H1 (cell line): Measurements from ENCODE around the gene MRPS31. TPM values are rescaled to one million over a fixed set of nuclear protein-coding genes. Genes with fewer than 3 reads are reported as not detected.

ENCODE experiments used
- CTCF ChIA-PET: fragments of 300-600 bp; sonication (Branson Sonifier 250); formaldehyde crosslinking; loops from one replicate; lab custom pipeline; 2021; ENCODE audit not compliant: partially characterized antibody; lab: Charles Lee
- POLR2A ChIA-PET: fragments of 300-600 bp; sonication (Branson Sonifier 250); formaldehyde crosslinking; loops from one replicate; lab custom pipeline; 2021; ENCODE audit warnings: inconsistent platforms; ENCODE audit not compliant: partially characterized antibody; lab: Charles Lee
- DNase-seq, 2 experiments: peaks; one replicate each; pipeline versions ENCODE4 v3.0.0 to v3.0.0-alpha.2; 2010 to 2022; ENCODE audit warnings: low spot score in 2 of 2, low read depth in 1 of 2, mixed read lengths in 1 of 2
- FAIRE-seq: peaks from 2 replicates; lab custom pipeline; 2011; peaks lifted over from hg19 to GRCh38; lab: Jason Lieb, UNC
- H2AFZ ChIP-seq: 2 replicates; pipeline ENCODE4 v1.8.1; 2012; ENCODE audit warnings: low read length, inconsistent platforms
- H2AK5ac ChIP-seq: 2 replicates; pipeline ENCODE4 v1.6.1; 2013; ENCODE audit warnings: low read depth, low read length
- H2BK120ac ChIP-seq: replicated peaks from 2 replicates; pipeline ENCODE3; 2013; ENCODE audit warnings: low read depth, low read length, inconsistent platforms
- H2BK12ac ChIP-seq: 2 replicates; pipeline ENCODE4 v1.6.1; 2013; ENCODE audit warnings: low read depth, low read length
- H2BK15ac ChIP-seq: 2 replicates; pipeline ENCODE4 v1.6.1; 2013; ENCODE audit warnings: low read length
- H2BK20ac ChIP-seq: 2 replicates; pipeline ENCODE4 v1.6.1; 2013; ENCODE audit warnings: low read length
- H2BK5ac ChIP-seq: 2 replicates; pipeline ENCODE4 v1.6.1; 2013; ENCODE audit warnings: low read depth, low read length
- H3K14ac ChIP-seq: 2 replicates; pipeline ENCODE4 v1.6.1; 2013; ENCODE audit warnings: inconsistent platforms; ENCODE audit not compliant: insufficient read length
- H3K18ac ChIP-seq: 2 replicates; pipeline ENCODE4 v1.6.1; 2013; ENCODE audit warnings: low read length; ENCODE audit errors: extremely low read depth
- H3K23ac ChIP-seq: 2 replicates; pipeline ENCODE4 v1.6.1; 2013; ENCODE audit warnings: inconsistent platforms; ENCODE audit not compliant: insufficient read length
- H3K23me2 ChIP-seq: 2 replicates; pipeline ENCODE4 v1.6.1; 2013; ENCODE audit warnings: low read depth, low read length
- H3K27ac ChIP-seq: 2 replicates; pipeline ENCODE4 v1.6.1; 2011; ENCODE audit warnings: low read depth, low read length, inconsistent platforms
- H3K27me3 ChIP-seq, 4 experiments: replicated peaks in 1 of 4; 1 replicate in 1 of 4; 2 replicates in 3 of 4; pipeline versions ENCODE4 v1.6.1 to v1.8.1; 2011 to 2013; ENCODE audit warnings: low read length in 3 of 4, mild to moderate bottlenecking in 3 of 4, inconsistent platforms in 2 of 4, mixed read lengths in 2 of 4, moderate library complexity in 1 of 4; ENCODE audit not compliant: control insufficient read depth in 3 of 4, insufficient read depth in 3 of 4; ENCODE audit errors: extremely low read depth in 1 of 4
- H3K36me3 ChIP-seq, 4 experiments: 2 replicates each; pipeline versions ENCODE4 v1.6.1 to v1.8.1; 2011 to 2013; ENCODE audit warnings: mild to moderate bottlenecking in 4 of 4, low read length in 3 of 4, moderate library complexity in 2 of 4, control low read depth in 1 of 4, inconsistent platforms in 1 of 4; ENCODE audit not compliant: insufficient read depth in 4 of 4, control insufficient read depth in 2 of 4
- H3K4ac ChIP-seq: replicated peaks from 2 replicates; pipeline ENCODE3; 2013; ENCODE audit warnings: low read length, low read depth, mixed read lengths, inconsistent platforms; ENCODE audit not compliant: insufficient read length
- H3K4me1 ChIP-seq, 4 experiments: replicated peaks in 1 of 4; 1 replicate in 1 of 4; 2 replicates in 3 of 4; pipeline versions ENCODE4 v1.6.1 to v1.8.1; 2011 to 2013; ENCODE audit warnings: low read length in 3 of 4, inconsistent platforms in 2 of 4, mixed read lengths in 1 of 4; ENCODE audit not compliant: insufficient read depth in 4 of 4, control insufficient read depth in 3 of 4
- H3K4me2 ChIP-seq, 2 experiments: 2 replicates each; pipeline versions ENCODE4 v1.6.1 to v1.8.1; 2011 to 2013; ENCODE audit warnings: low read depth in 2 of 2, low read length in 2 of 2, control low read depth in 1 of 2, inconsistent platforms in 1 of 2, mild to moderate bottlenecking in 1 of 2; ENCODE audit not compliant: insufficient read depth in 1 of 2
- H3K4me3 ChIP-seq, 4 experiments: fragments of 200-600, 300-600 bp in 1 of 4; sonication (generic), shearing (Covaris generic), sonication (Bioruptor Twin) in 1 of 4; 2 replicates each; pipeline versions ENCODE4 v1.5.1 to v1.8.1; 2011 to 2016; ENCODE audit warnings: low read length in 4 of 4, low read depth in 3 of 4, control low read depth in 2 of 4, inconsistent platforms in 2 of 4, mild to moderate bottlenecking in 2 of 4, mixed read lengths in 1 of 4, moderate library complexity in 1 of 4; ENCODE audit not compliant: insufficient read depth in 2 of 4; ENCODE audit errors: extremely low read depth in 1 of 4
- H3K56ac ChIP-seq: replicated peaks from 2 replicates; pipeline ENCODE3; 2013; ENCODE audit warnings: low read depth, mild to moderate bottlenecking, mixed read lengths, low read length, inconsistent platforms; ENCODE audit not compliant: insufficient read length
- H3K79me1 ChIP-seq: 2 replicates; pipeline ENCODE4 v1.6.1; 2013; ENCODE audit warnings: low read depth, low read length, control low read depth
- H3K79me2 ChIP-seq, 2 experiments: 2 replicates each; pipeline versions ENCODE4 v1.6.1 to v1.8.1; 2012 to 2013; ENCODE audit warnings: low read length in 2 of 2, mild to moderate bottlenecking in 2 of 2, inconsistent platforms in 1 of 2; ENCODE audit not compliant: insufficient read depth in 2 of 2, control insufficient read depth in 1 of 2
- H3K9ac ChIP-seq, 4 experiments: replicated peaks in 1 of 4; 1 replicate in 1 of 4; 2 replicates in 3 of 4; pipeline versions ENCODE4 v1.6.1 to v1.8.1; 2011 to 2013; ENCODE audit warnings: low read depth in 3 of 4, low read length in 3 of 4, control low read depth in 2 of 4, mild to moderate bottlenecking in 2 of 4, moderate library complexity in 2 of 4, inconsistent platforms in 1 of 4; ENCODE audit errors: extremely low read depth in 1 of 4
- H3K9me3 ChIP-seq, 2 experiments: 2 replicates each; pipeline versions ENCODE4 v1.6.1 to v1.8.1; 2012 to 2013; ENCODE audit warnings: mild to moderate bottlenecking in 2 of 2, moderate library complexity in 2 of 2, control low read depth in 1 of 2, inconsistent platforms in 1 of 2, low read depth in 1 of 2, low read length in 1 of 2, mixed read lengths in 1 of 2; ENCODE audit not compliant: insufficient read depth in 2 of 2
- H4K20me1 ChIP-seq, 2 experiments: replicated peaks in 1 of 2; 2 replicates each; pipeline versions ENCODE3 to v1.8.1; 2011 to 2013; ENCODE audit warnings: inconsistent platforms in 2 of 2, low read length in 2 of 2, mild to moderate bottlenecking in 1 of 2; ENCODE audit not compliant: insufficient read depth in 2 of 2, control insufficient read depth in 1 of 2
- H4K5ac ChIP-seq: 2 replicates; pipeline ENCODE4 v1.6.1; 2013; ENCODE audit warnings: low read length, low read depth, mixed read lengths, inconsistent platforms; ENCODE audit not compliant: insufficient read length
- H4K8ac ChIP-seq: 2 replicates; pipeline ENCODE4 v1.8.0; 2013; ENCODE audit warnings: mild to moderate bottlenecking, moderate library complexity, low read length, inconsistent platforms; ENCODE audit not compliant: insufficient read depth; ENCODE audit errors: extremely low read depth
- H4K91ac ChIP-seq: replicated peaks from 2 replicates; pipeline ENCODE3; 2013; ENCODE audit warnings: low read length, mixed read lengths, inconsistent platforms; ENCODE audit not compliant: insufficient read length
- BACH1 ChIP-seq: IDR thresholded peaks from 2 replicates; pipeline ENCODE4 v1.6.1; 2012; ENCODE audit warnings: low read length, improper control_type of control experiment
- BCL11A ChIP-seq, 2 experiments: IDR thresholded peaks; one replicate each; pipeline ENCODE4 v1.6.1; 2011; ENCODE audit warnings: low read depth in 2 of 2, low read length in 2 of 2, mild to moderate bottlenecking in 2 of 2
- CBX5 ChIP-seq: fragments of 300-800, 300-1000 bp; sonication (generic); IDR thresholded peaks from 2 replicates; pipeline ENCODE4 v1.7.1; 2016; ENCODE audit warnings: antibody characterized with exemption, low read length, low read depth
- EGR1 ChIP-seq: IDR thresholded peaks from 2 replicates; pipeline ENCODE4 v1.6.1; 2011; ENCODE audit warnings: low read depth, low read length, borderline replicate concordance
- EP300 ChIP-seq, 2 experiments: IDR thresholded peaks; 1 replicate in 1 of 2; 2 replicates in 1 of 2; pipeline ENCODE4 v1.6.1; 2011 to 2012; ENCODE audit warnings: low read depth in 2 of 2, low read length in 2 of 2, mild to moderate bottlenecking in 2 of 2, borderline replicate concordance in 1 of 2, inconsistent platforms in 1 of 2, moderate library complexity in 1 of 2
- GABPA ChIP-seq: IDR thresholded peaks from 2 replicates; pipeline ENCODE4 v1.6.1; 2011; ENCODE audit warnings: mild to moderate bottlenecking, low read length, moderate library complexity, borderline replicate concordance; ENCODE audit not compliant: insufficient read depth
- JUND ChIP-seq: IDR thresholded peaks from 2 replicates; pipeline ENCODE4 v1.6.1; 2011; ENCODE audit warnings: mild to moderate bottlenecking, improper control_type of control experiment, low read length
- RXRA ChIP-seq: IDR thresholded peaks from 2 replicates; pipeline ENCODE4 v1.6.1; 2011; ENCODE audit warnings: low read depth, mild to moderate bottlenecking, low read length, moderate library complexity; ENCODE audit not compliant: insufficient read depth
- SP2 ChIP-seq: IDR thresholded peaks from 2 replicates; pipeline ENCODE4 v1.6.1; 2012; ENCODE audit warnings: mild to moderate bottlenecking, low read length, inconsistent platforms
- SRF ChIP-seq: IDR thresholded peaks from 2 replicates; pipeline ENCODE4 v1.6.1; 2011; ENCODE audit warnings: mild to moderate bottlenecking, low read depth, low read length, moderate library complexity
- TAF1 ChIP-seq: IDR thresholded peaks from 2 replicates; pipeline ENCODE4 v1.6.1; 2011; ENCODE audit warnings: mild to moderate bottlenecking, low read depth, low read length
- TCF12 ChIP-seq: IDR thresholded peaks from 2 replicates; pipeline ENCODE4 v1.6.1; 2011; ENCODE audit warnings: low read depth, mild to moderate bottlenecking, low read length
- WGBS, 2 experiments: shearing (Covaris generic) in 1 of 2; methylation state at CpG; one replicate each; pipeline versions ENCODE4 v1.1.6 to v1.1.7; 2013 to 2015; ENCODE audit warnings: low lambda C conversion rate in 2 of 2, mixed read lengths in 2 of 2, inconsistent platforms in 1 of 2, low coverage in 1 of 2, missing lambda C conversion rate in 1 of 2; ENCODE audit not compliant: insufficient replicate concordance in 2 of 2, insufficient coverage in 1 of 2, insufficient read length in 1 of 2; ENCODE audit errors: extremely low coverage in 1 of 2, missing lambda C conversion rate in 1 of 2; 5-methylcytosine and 5-hydroxymethylcytosine counted together
- polyA plus RNA-seq, 7 experiments: library from polyadenylated mRNA; depleted of rRNA in 3 of 7; stranded (reverse) in 5 of 7; unstranded in 2 of 7; fragments of >200 nt in 5 of 7; fragments of 200-250 nt in 2 of 7; gene quantifications; 1 replicate in 5 of 7; 2 replicates in 1 of 7; 4 replicates in 1 of 7; pipeline versions ENCODE4 v1.2.1 to v1.2.3, GENCODE V29; 2011 to 2013; ENCODE audit warnings: missing spikeins in 2 of 7, mixed read lengths in 2 of 7
- total RNA-seq: library from RNA; stranded (reverse); fragmentation: NEBNext Ultra II Directional; extraction: Animal tissue kit (Norgen Biotek cat#: 25700); gene quantifications from 2 replicates; pipeline ENCODE4 v1.2.1, GENCODE V29; 2021

The MRPS31 gene
- total and polyA plus RNA-seq, 2 of the 8 experiments (the other 6 are each of a cell fraction or from before 2014, with no cell fraction given): 13.6 to 33.3 TPM

DNA sequence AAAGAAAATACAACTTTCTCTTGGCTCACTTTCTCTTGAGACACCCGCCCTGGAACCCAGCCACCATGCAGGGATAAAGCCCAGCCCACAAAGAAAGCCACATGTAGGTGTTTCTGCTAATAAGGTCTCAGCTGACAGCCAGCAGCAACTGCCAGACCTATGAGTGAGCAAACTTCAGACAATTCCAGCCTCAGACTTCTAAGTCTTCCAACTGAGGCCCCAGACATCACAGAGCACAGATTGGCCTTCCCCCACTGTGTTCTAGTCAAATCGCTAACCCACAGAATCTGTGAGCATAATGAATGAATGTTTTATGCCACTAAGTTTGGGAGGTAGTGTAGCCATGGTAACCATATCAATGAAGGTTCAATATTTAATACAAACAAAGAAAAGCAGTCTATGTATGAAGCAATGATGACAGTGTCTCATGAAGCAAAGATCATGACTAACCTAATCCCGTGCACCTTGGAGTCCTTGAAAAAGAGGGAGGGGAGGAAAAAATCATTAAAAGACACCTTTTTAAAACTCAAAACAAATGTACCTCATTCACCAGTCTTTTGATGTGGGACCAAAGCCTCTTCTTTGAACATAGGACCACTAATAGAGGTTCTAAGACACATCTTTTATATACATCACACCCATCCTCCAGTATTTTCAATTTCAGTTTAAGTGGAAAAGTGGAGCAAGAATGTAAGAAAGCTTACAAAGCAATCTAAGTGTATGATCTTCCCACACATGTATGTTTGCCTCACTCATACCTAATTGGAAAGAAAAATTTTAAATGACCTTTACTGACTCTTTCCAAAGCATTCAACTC, 6.2 kb downstream of the MRPS31 start:
- Histone ChIP-seq H3K27me3 (no peaks in the 10 kb centered on the region), H3K79me1 (peaks cover 5% of the 10 kb centered on the region; the same call in 1 of the 2 replicates), H3K27ac (no peak overlapping the region), H3K36me3 (peaks cover 0 to 11% (median 0%) of the 10 kb centered on the region in 4 experiments; a peak in 4 of 8 replicates), H4K5ac (no peak overlapping the region), H2AK5ac (no peak overlapping the region), H2BK120ac (no peak overlapping the region), H4K91ac (no peak overlapping the region), H3K4ac (no peak overlapping the region), H3K56ac (no peak overlapping the region), H2BK20ac (no peak overlapping the region), H3K4me3 (no peak overlapping the region), H3K4me2 (no peak overlapping the region), H2AFZ (no peak overlapping the region), H3K4me1 (no peaks in the 10 kb centered on the region), H2BK12ac (no peak overlapping the region), H2BK15ac (no peak overlapping the region), H2BK5ac (no peak overlapping the region), H3K23me2 (no peaks in the 10 kb centered on the region; the same call in 1 of the 2 replicates), H4K20me1 (peaks cover 0 to 2% of the 10 kb centered on the region in 2 experiments), H3K23ac (no peak overlapping the region), H4K8ac (no peak overlapping the region), H3K9me3 (no peaks in the 10 kb centered on the region), H3K18ac (no peak overlapping the region), H3K9ac (no peak overlapping the region), H3K14ac (no peak overlapping the region), H3K79me2 (peaks cover 0 to 7% of the 10 kb centered on the region in 2 experiments; a peak in 2 of 4 replicates)
- ChIA-PET CTCF (interaction anchor here (1.3 kb wide), 1 partner anchor 13 kb away, joined by 4 read pairs; no protein-coding TSS in a partner anchor), POLR2A (no interaction called here)
- no peak for DNase-seq
- whole genome bisulfite sequencing, 2 experiments: 94% methylated on average over 3 of the region's 3 CpGs; no CpG with 5 or more reads in 1 of the 2 experiments
- no peak for FAIRE-seq
- TF ChIP-seq EP300 (IDR thresholded peaks at IDR 0.05; ENCODE audit: borderline replicate concordance in 1 of 2, low read depth in 2 of 2, low read length in 2 of 2): no peak
- TF ChIP-seq TAF1: no peak
- no peak for TF ChIP-seq SP2
- TF ChIP-seq EGR1: no peak
- no peak for TF ChIP-seq RXRA
- TF ChIP-seq TCF12: no peak
- TF ChIP-seq JUND: no peak
- no peak for TF ChIP-seq SRF
- TF ChIP-seq BACH1: no peak
- TF ChIP-seq CBX5: no peak
- no peak for TF ChIP-seq BCL11A (IDR thresholded peaks at IDR 0.05; ENCODE audit: low read depth in 2 of 2, low read length in 2 of 2)
- no peak for TF ChIP-seq GABPA
